Measurements from ENCODE around the gene KCNJ11.

KCNJ11 gene

DNA sequence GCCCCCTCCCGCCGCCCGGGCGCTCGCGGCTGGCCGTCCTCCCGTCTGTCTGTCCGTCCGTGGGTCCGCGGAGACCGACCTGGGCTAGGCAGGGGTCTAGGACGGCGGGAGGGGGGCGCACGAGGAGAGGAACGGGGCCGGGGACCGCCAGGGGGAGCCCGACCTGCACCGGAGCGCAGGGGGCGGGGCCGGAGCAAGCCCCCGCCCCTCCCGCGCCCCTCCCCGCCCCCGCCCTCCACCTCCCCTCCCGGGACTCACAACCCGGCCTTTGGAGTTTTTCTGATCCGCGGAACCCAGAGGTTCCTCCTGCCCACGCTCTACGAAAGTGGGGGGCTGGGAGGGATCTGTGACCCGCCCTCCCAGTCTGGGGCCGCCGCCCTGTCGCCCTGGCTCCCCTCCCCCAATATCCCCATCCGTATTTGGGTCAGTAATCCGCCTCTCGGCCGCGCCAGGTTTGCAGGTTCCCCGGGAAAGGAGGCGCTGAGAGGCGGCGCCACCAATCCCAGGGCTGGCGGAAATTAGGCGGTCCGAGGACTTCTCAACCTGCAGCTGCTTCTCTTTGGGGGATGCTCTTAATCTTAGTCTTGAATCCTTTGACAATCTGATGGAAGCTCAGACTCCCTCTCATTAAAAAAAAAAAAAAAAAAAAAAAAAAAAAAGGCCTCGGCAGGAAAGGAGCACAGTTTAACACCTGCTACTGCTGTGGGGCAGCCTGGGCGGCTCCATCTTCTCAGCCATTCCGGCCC is 925 bp upstream of the KCNJ11 start:
- DNase-seq = peak; percentile 59

DNA sequence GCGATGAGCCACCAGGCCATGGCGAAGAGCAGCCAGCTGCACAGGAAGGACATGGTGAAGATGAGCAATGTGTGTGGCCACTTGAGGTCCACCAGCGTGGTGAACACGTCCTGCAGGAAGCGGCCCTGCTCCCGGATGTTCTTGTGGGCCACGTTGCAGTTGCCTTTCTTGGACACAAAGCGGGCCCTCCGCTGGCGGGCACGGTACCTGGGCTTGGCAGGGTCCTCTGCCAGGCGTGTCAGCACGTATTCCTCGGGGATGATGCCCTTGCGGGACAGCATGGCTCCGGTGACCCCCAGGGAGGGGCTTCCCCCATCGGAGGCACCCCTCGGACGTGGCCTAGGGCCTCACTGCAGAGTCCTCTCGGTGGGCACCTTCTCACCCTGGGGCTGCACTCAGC is 648 bp downstream of the KCNJ11 start:
- DNase-seq = no peak

DNA sequence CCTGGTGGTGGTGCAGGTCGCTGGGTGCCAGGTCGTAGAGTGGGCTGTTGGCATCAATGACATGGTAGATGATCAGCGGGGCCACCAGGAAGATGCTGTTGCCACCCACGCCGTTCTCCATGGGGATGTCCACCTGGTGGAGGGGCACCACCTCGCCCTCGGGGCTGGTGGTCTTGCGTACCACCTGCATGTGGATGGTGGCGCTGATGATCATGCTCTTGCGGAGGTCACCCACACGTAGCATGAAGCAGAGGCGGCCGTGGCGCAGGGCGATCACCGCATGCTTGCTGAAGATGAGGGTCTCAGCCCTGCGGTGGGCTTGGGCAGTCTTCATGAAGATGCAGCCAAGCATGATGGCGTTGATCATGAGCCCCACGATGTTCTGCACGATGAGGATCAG is 1.2 kb downstream of the KCNJ11 start:
- no peak for DNase-seq

DNA sequence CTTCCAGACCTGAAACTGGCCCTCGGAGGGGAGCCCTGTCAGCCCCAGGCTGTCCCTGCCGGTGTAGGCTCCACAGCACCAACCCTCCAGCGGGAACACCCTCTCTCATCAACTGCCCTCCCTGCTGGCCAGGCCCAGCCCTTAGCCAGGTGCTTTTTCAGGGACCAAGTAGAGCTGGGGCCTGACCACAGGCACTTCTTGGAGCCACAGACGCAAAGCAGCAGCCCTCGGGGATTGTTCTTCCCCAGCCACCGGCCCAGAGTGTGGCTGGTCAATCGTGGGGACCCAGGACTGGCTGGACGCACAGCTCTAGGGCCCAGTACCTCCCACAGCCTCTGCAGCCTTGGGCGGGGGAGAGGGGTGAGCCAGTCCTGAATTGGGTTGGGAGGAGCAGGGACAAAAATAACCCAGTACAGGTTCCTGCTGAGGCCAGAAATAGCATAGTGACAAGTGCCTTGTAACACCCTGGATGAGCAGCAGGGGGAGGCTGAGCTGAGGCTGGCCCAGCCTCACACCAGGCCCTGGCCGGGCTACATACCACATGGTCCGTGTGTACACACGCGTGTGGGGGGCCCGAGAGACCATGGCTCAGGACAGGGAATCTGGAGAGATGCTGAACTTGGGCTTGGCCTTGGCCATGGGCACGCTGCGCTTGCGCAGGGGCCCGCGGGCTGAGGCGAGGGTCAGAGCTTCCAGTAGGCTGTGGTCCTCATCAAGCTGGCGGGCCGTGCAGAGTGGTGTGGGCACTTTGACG is 2.0 kb downstream of the KCNJ11 start:
- peak; percentile 38 for DNase-seq

DNA sequence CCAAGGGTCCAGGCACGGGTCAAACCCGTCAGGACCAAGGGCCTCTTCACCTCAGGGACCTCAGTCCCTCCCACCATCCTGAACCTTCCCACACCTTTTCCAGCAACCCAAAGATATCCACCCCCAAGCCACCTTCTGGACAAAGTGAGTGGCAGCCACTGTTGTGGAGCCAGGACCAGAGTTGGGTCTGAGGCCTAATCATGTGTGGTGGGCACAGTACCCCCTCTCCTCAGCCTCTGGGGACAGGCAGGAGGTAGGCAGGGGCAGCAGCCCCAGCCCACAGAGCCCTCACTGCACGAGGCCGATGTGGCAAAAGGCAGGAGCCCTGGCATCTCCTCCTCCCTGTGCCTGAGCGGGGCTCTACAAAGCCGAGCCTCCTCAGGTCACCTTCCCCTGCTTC is 2.5 kb downstream of the KCNJ11 start:
- DNase-seq = no peak

DNA sequence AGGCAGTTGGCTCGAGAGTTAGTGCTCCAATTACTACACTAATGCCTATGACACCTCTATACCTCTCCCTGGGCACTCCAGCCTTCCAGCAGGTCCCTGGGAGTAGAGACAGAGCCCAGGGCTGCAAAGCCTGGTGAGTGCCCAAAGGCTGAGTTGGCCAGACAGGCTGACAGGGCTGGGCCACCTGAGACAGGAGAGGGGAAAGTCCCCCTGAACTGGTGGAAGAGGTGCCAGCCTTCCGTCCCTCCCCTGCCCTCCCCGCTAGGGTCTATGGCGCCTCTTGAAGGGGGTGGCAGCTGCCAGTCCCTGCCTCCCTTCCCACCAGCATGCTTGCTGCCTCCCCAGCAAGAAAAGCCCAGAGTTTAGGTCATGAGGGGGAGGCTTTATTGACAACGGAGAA is 3.0 kb downstream of the KCNJ11 start:
- DNase-seq = no peak

DNA sequence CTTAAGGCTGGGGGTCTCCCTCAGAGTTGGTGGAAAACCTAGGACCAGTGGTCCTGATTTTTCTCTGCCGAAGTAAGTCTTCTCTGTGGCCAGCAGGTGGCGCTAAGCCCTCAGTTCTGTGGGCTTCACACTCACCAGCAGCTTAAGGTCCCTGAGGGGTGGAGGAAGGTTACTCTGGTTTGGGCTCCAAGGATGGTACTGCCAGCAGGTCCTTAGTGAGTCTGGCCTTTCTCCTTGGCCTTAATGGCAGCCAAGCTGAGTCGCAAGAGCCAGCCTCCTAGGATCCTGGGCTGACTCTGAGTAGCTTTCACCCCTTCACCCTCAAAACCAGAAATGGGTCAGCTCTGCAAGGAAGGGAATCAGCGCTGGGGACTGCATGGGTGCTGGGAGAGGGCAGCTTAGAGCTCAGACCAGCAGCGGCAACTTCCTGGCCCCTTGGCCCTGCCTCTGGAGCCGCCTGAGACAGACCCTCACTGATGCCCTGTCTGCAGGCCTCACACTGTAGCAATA is 4.4 kb downstream of the KCNJ11 start:
- DNase-seq = peak; percentile 73

DNA sequence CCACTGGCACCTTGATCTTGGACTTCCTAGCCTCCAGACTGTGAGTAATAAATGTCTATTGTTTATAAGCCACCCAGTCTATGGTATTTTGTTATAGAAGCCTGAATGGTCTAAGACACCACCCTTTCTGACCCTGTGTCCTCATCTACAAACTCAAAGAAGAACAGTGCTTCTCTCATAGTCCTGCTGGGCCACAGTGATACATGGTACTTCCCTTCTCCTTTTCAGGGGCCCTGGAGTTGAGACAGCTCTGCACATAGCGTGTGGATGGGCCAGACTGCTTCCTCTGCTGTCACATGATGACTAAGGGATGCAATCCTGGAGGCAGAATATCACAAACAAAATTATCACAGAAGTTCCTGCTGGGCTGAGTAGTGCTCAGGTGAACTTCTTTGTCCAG is 5.0 kb downstream of the KCNJ11 start:
- DNase-seq = no peak

DNA sequence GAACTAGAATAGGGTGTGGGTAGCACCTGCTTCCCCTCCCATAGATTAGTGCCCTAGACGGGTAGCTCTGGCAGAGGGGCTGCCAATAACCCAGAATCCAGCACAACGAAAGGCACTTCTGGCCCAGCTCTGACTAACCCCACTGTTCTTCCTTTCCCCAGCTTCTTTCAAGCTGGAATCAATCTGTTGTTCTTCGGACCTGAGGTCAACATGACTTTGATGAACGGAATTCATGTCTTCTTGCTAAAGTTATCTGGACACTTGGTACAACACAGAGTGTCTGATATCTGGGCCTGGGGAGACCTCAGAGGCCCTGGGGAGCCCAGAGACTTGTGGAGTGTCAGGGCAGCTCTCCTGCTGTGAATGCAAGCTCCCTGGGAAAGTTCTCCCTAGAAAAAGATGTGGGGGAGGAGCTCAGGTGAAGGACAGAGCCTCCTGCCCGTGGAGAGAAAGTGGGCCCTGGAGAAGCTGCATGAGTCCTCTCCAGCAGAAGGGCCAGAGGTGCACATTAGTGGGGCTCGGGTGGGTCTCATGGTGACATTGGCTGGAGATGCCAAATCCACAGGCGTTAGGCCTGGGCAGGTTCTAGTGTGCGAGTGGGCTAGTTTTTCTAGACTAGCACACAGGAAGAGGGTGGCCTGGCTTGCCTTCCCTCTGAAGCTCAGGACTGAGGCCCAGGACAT is 6.3 kb downstream of the KCNJ11 start:
- no peak for DNase-seq

DNA sequence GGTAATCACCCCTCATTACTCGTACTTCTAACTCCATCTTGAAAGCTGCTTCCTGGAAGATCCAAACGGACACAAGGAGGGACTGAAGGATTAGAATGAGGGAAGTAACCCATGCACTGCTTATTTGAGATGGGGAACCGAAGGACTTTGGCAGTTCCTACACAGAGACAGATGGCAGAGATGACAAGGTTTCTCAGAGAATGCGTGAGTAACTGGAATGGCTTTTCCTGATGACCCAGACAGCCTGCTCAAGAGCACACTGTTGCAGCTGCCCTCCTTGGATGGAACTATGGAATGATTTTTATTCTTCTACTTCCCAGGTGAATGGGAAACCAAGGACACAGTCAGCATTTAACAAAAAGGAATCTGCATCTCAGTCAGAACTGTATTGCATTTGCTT is 7.3 kb downstream of the KCNJ11 start:
- DNase-seq = no peak

DNA sequence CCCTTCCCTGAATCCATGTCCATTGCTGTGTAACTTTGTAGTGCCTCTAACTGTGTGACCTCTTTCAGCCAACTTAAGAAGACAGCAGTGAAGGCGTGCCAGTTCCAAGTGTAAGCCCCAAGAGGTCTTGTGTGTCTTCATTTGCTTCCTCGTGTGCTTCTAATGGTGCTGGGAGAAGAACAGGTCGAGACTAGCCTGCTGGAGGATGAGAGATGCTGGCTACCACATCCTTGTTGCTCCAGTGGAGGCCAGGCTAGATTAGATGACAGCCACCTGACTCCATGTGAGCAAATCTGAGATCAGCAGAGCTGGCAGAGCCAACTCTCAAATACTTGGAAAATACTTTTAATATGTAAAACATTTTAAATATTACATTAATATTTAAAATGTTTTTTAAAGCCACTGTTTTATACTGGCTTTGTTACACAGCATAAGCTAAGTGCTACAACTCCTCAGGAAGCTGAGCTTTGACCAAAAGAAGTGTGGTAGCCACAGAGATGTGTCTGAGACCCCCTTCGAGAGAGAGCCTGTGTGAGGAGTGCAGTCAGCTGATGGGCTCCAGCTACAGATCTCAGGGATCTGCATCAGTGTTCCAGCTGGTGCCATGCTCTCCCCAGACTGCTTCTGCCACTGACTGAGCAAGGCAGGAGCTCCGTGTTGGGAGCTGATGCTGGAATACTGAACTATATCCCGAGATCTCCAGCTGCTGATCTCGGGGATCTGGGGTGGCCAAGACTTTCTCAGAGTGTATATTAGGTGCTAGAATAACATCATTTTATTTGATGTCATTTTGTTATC is 8.9 kb downstream of the KCNJ11 start:
- DNase-seq = no peak

DNA sequence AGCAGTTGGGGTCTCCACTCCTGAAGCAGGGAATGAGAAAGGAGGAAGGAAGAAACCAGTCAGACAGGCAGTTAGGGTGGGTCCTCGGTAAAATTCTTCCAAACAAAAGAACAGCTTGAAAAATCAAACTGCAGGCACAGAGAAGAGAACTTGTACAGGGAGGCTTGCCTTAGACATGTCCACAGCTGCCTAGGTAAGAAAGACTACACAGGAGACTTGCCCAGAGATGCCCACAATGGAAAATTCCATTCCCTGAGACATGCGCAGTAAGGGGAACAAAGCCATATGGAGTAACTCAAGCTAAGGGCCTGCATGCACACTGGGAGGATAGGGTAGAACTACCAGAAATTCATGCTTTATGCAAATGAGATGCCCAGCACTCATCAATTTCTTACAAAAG is 9.8 kb downstream of the KCNJ11 start:
- DNase-seq = no peak

DNA sequence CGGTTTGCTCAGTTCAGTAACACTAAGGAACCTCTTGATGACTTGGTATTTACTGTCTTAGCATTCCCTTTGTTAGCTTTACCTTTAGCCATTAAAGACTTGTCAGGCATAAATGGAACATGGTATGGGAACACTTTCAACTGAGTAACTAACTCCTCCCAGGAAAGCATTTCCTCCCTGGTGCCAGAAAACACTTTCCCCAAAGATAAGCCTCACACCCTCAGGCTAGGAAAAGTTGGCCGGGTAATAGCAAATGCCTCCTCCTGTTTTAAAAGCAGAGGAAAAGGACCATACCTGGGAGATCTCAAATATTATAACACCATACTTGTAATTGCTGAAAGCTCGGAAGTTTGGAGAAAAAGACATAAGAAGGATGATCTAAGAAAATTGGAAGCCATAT is 12.0 kb downstream of the KCNJ11 start:
- DNase-seq = no peak

DNA sequence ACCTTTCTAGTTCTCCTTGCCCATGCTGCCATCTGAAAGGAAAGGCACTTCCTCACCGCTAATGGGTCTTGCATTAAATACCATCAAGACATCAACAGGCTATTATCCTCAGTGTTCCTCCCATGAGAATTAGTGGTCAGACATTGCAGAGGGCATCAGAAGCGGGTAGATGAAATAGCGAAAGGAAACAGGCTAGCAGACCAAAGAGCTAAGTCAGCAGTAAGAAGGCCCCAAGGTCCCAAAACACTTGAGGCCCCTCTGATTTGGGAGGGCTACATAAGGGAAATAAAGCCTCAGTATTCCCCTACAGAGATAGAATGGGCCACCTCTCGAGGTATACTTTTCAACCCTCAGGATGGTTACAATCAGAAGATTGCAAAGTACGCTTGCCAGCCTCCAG is 12.9 kb downstream of the KCNJ11 start:
- DNase-seq = no peak

DNA sequence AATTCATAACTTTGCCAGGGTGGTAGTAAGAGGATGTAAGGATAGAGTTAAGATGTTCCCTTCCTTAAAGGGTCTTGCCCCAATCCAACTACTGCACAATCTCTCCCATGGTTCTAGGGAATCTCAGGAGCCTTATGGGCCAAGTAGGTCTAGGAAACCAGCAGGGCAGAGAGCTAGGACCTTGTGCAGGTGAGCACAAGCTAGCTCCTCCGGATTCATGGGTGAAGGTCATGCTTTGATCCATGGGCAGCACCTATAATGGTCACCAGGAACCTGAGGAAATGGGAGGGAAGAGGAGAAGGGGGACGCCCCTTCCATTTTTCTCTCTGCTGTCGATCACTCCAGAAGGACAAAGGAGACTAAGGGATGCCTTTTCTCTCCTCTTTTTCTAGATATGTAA is 16.8 kb downstream of the KCNJ11 start:
- DNase-seq = no peak

DNA sequence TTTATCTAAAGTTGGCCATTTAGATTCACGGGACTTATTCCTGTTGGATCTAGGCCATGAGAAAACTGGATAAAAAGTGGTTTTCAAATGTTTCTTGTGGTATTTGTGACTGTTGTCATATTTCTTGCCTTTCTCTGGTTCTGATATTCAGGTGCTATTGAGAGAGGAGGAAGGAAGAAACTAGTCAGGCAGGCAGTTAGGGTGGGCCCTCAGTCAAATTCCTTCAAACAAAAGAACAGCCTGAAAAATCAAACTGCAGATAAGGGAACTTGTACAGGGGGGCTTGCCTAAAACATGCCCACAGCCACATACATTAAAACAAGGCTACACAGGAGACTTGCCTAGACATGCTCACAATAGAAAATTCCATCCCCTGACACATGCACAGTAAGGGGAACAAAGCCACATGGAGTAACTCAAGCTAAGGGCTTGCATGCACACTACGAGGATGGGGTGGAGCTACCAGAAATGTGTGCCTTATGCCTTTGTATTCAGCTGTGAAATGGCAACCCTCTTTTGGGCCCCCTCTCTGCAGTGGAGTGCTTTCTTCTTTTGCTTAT is 18.7 kb downstream of the KCNJ11 start:
- no peak for DNase-seq

DNA sequence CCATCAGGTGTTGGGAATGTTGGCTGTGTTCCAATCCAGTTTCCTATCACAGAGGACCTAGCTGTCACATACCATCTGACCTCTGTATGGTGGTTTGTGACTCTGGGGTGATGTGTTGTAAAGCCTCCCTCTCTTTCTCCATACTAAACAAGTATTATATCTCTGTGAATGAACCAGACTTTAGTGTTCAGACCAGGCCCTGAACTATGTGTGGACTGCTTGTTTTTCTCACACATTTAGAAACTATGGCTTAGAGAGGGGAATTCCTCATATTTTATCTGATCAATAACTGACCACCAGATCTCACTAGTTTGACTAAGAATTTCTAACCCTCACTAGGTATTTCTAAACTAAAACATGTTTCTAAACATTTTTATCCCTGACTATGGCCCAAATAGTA is 19.4 kb downstream of the KCNJ11 start:
- DNase-seq = no peak

DNA sequence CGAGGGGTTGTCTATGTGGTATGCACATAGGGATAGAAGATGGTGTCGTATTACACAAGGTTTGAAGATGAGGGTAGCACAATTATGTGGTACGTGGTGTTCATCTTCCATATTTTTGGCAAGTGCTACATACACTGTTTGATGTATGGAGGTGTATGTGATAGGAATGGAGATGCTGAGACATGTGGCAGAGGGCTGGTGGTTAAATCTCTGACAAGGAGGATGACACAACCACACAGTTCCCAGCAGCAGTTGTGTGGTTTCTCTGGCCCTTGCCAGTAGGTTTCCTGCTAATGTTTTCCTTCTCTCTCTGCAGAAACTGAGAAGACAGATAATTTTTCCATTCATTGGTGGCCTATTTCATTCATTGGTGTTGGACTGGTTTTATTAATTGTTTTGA is 19.9 kb downstream of the KCNJ11 start:
- DNase-seq = no peak

DNA sequence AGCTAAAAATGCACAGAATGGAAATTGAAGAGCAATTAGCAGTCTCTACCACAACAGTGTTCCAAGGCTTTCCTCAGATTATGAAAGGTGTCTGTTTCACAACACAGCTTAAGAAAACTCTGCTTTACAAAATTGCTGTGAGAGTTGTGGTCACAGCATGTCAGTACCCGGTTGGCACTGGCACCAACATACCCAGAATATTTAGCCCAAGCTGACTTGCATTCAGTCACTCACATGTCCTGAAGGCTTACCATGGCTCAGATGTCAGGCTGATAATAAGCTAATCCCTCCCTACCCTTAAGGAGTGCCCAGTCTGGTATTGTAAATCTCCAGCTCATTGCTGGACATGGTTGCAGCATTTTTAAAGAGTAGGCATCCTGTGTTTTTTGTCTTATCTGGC is 22.0 kb downstream of the KCNJ11 start:
- DNase-seq = no peak

DNA sequence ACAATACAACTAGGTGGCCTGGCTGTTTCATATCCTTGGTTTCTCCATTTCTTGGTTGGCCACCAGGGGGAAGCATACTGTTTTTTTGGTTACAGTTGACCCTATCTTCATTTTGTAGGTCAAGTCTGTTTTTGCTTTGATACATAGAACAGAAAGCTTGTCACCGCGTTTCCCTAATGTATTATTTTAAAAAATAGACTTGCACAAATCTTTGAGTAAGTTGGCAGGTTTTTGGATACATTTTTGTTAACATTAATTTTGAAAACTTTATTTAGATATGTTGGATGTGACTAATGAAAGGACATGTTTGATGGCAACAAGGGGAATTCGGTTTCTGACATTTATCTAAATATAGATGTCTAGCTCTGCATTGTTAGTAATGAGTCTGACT is 33.9 kb downstream of the KCNJ11 start:
- peak; percentile 48 for DNase-seq

DNA sequence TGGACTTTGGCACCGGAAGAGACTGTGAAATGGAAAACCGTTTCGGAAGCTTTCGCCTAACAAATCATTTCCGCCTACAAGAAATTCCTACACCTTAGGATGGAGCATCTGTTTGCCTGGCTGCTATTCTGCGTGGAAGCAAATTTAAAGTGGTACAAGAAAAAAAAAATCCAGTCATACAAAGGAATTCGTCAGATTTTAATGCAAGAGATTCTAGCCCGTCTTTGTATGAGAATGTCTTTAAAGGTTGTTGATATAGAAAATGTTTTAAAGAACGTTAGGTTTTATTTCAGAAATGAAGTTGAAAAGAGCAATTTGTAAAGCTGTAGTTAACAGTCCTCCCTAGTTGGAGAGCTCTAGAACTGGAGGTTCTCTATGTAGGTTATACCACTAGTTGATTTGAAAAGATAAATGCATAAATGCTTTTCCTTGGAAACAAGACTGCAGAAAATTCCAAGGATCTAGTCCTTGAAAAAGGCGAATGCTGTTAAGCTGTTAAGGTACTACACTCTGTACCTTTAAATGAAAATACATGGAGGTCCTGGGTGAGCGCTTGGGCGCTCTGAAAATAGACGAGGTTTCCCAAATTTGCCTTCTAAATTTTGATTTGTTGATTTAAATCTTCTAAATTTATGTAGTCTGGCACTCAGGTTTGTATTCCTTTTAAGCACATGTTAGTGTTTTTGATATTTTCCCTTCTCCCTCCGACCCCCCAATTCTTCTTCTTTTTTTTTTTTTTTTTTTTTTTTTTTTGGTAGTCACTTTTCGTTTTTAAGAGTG is 34.4 kb downstream of the KCNJ11 start:
- DNase-seq = no peak
